Activated CD4-positive, alpha-beta T cell treated with anti-CD3 and anti-CD28 coated beads, Interleukin-2, Interleukin-6, amounts not matched to agents 100 ng/mL and 50 ng/mL, durations not matched to agents 16 hours and 8 hours (primary cell): ENCODE results near the gene IPPK.
"Not testable (repeated sequence)": the region's sequence is repeated elsewhere in the genome, so short reads cannot be mapped to it uniquely, and the experiment has no call there.

Experiments
- DNase-seq: peaks from one replicate; pipeline ENCODE4 v3.0.0-alpha.2; 2020

IPPK gene

GRCh38 chr9:92589923-92590322 lies 80.0 kb downstream of the IPPK start:
- DNase-seq = no peak

GRCh38 chr9:92576175-92576574 lies 93.8 kb downstream of the IPPK start:
- DNase-seq = no peak

GRCh38 chr9:92573612-92574011 lies 96.3 kb downstream of the IPPK start:
- not testable (repeated sequence) for DNase-seq

- not testable (repeated sequence) for DNase-seq
Observed at GRCh38 chr9:92571871-92572270, 98.1 kb downstream of the IPPK start.

GRCh38 chr9:92564982-92565381 lies 104.9 kb downstream of the IPPK start:
- DNase-seq = no peak

GRCh38 chr9:92564504-92564903 lies 105.4 kb downstream of the IPPK start:
- no peak for DNase-seq
